IMR-90 (cell line): ENCODE measurements around the gene PNMA8B. TPM values are rescaled to one million over a fixed set of nuclear protein-coding genes. Genes with fewer than 3 reads are reported as not detected.

Experiments
- ATAC-seq: fragments of 200-7000 bp; cut with Tn5 transposase; 2 replicates; pipeline ENCODE4 v1.9.1; 2020; ENCODE audit warnings: low read depth, mild to moderate bottlenecking, moderate library complexity
- BruUV-seq: library from RNA; stranded (reverse); fragments of 400-500 nt; replicated peaks from 2 replicates; lab custom pipeline; 2021; lab: Mats Ljungman, UMichigan
- CTCF ChIA-PET: fragments of 300-600 bp; formaldehyde crosslinking; extraction: SDS; loops from one replicate; lab custom pipeline; 2021; ENCODE audit warnings: antibody characterized with exemption; lab: Yijun Ruan, JAX
- POLR2A ChIA-PET: fragments of 300-600 bp; sonication (Branson Sonifier 250); formaldehyde crosslinking; loops from one replicate; lab custom pipeline; 2022; ENCODE audit warnings: antibody characterized with exemption; ENCODE audit not compliant: unreplicated experiment; lab: Charles Lee
- DNase-seq: peaks from one replicate; pipeline ENCODE4 v3.0.0; 2013
- H2AFZ ChIP-seq: replicated peaks from 2 replicates; pipeline ENCODE3; 2013; ENCODE audit warnings: low read length, mild to moderate bottlenecking; ENCODE audit not compliant: poor library complexity
- H2AK5ac ChIP-seq: 2 replicates; pipeline ENCODE4 v1.6.1; 2013; ENCODE audit warnings: low read depth, low read length, inconsistent platforms
- H2AK9ac ChIP-seq: replicated peaks from 2 replicates; pipeline ENCODE3; 2013; ENCODE audit warnings: mild to moderate bottlenecking, low read depth, low read length, moderate library complexity; ENCODE audit not compliant: poor library complexity
- H2BK120ac ChIP-seq: 2 replicates; pipeline ENCODE4 v1.6.1; 2013; ENCODE audit warnings: low read depth, low read length, inconsistent platforms
- H2BK15ac ChIP-seq: 3 replicates; pipeline ENCODE4 v1.6.1; 2013; ENCODE audit warnings: low read depth, low read length, inconsistent platforms
- H2BK20ac ChIP-seq: 2 replicates; pipeline ENCODE4 v1.6.1; 2013; ENCODE audit warnings: low read depth, mild to moderate bottlenecking, inconsistent platforms, low read length, moderate library complexity
- H2BK5ac ChIP-seq: 2 replicates; pipeline ENCODE4 v1.6.1; 2013; ENCODE audit warnings: mild to moderate bottlenecking, low read depth, low read length, inconsistent platforms; ENCODE audit not compliant: poor library complexity, severe bottlenecking
- H3K14ac ChIP-seq: replicated peaks from 2 replicates; pipeline ENCODE4 v1.6.1; 2013; ENCODE audit warnings: low read depth, low read length, inconsistent platforms
- H3K18ac ChIP-seq: 2 replicates; pipeline ENCODE4 v1.6.1; 2013; ENCODE audit warnings: low read depth, low read length, control low read depth
- H3K23ac ChIP-seq: 2 replicates; pipeline ENCODE4 v1.6.1; 2013; ENCODE audit warnings: low read depth, low read length, inconsistent platforms
- H3K27ac ChIP-seq: 2 replicates; pipeline ENCODE4 v1.5.1; 2013; ENCODE audit warnings: mild to moderate bottlenecking, control low read depth, low read length; ENCODE audit not compliant: insufficient read depth
- H3K27me3 ChIP-seq: 2 replicates; pipeline ENCODE4 v1.6.1; 2013; ENCODE audit warnings: low read length; ENCODE audit not compliant: control insufficient read depth, insufficient read depth
- H3K36me3 ChIP-seq: 2 replicates; pipeline ENCODE4 v1.6.1; 2013; ENCODE audit warnings: low read length, mixed read lengths; ENCODE audit not compliant: control insufficient read depth, insufficient read depth
- H3K4ac ChIP-seq: 2 replicates; pipeline ENCODE4 v1.6.1; 2013; ENCODE audit warnings: low read depth, low read length, inconsistent platforms
- H3K4me1 ChIP-seq: 2 replicates; pipeline ENCODE4 v1.6.1; 2013; ENCODE audit warnings: low read length, mixed read lengths; ENCODE audit not compliant: control insufficient read depth, insufficient read depth
- H3K4me2 ChIP-seq: 2 replicates; pipeline ENCODE4 v1.6.1; 2013; ENCODE audit warnings: low read depth, mild to moderate bottlenecking, control low read depth, low read length, moderate library complexity
- H3K4me3 ChIP-seq: 2 replicates; pipeline ENCODE4 v1.5.1; 2013; ENCODE audit warnings: low read depth, mild to moderate bottlenecking, control low read depth, low read length, moderate library complexity; ENCODE audit not compliant: insufficient read depth
- H3K56ac ChIP-seq: 2 replicates; pipeline ENCODE4 v1.6.1; 2013; ENCODE audit warnings: low read length, inconsistent platforms; ENCODE audit not compliant: insufficient read depth; ENCODE audit errors: extremely low read depth
- H3K79me1 ChIP-seq, 2 experiments: 2 replicates each; pipeline ENCODE4 v1.6.1; 2013; ENCODE audit warnings: low read length in 2 of 2, inconsistent platforms in 1 of 2, low read depth in 1 of 2
- H3K9ac ChIP-seq: 2 replicates; pipeline ENCODE4 v1.6.1; 2013; ENCODE audit warnings: low read depth, low read length, control low read depth
- H3K9me1 ChIP-seq: 2 replicates; pipeline ENCODE4 v1.6.1; 2013; ENCODE audit warnings: low read length, inconsistent platforms; ENCODE audit not compliant: insufficient read depth
- H3K9me3 ChIP-seq: 2 replicates; pipeline ENCODE4 v1.6.1; 2013; ENCODE audit warnings: low read length; ENCODE audit not compliant: control insufficient read depth, insufficient read depth
- H4K20me1 ChIP-seq: 2 replicates; pipeline ENCODE4 v1.6.1; 2013; ENCODE audit warnings: low read length, inconsistent platforms; ENCODE audit not compliant: insufficient read depth
- H4K5ac ChIP-seq: 2 replicates; pipeline ENCODE4 v1.6.1; 2013; ENCODE audit warnings: mild to moderate bottlenecking, low read depth, low read length, control low read depth
- H4K8ac ChIP-seq, 2 experiments: 2 replicates each; pipeline ENCODE4 v1.6.1; 2013; ENCODE audit warnings: low read depth in 2 of 2, low read length in 2 of 2, control low read depth in 1 of 2, inconsistent platforms in 1 of 2
- H4K91ac ChIP-seq: 2 replicates; pipeline ENCODE4 v1.6.1; 2013; ENCODE audit warnings: low read depth, low read length, inconsistent platforms; ENCODE audit not compliant: insufficient read depth
- BHLHE40 ChIP-seq: fragments of 150-350 bp; IDR thresholded peaks from 2 replicates; pipeline ENCODE4 v1.6.1; 2016; ENCODE audit warnings: mild to moderate bottlenecking, low read depth, low read length
- CEBPB ChIP-seq: IDR thresholded peaks from 2 replicates; pipeline ENCODE4 v1.6.1; 2012; ENCODE audit warnings: low read depth, low read length, improper control_type of control experiment
- CHD1 ChIP-seq: IDR thresholded peaks from 2 replicates; pipeline ENCODE4 v1.6.1; 2012; ENCODE audit warnings: low read depth, low read length, improper control_type of control experiment
- CTCF ChIP-seq: conservative IDR thresholded peaks from 2 replicates; pipeline ENCODE4 v1.5.1; 2012; ENCODE audit warnings: mild to moderate bottlenecking, low read depth, low read length, improper control_type of control experiment
- FOS ChIP-seq: fragments of 150-350 bp; IDR thresholded peaks from 2 replicates; pipeline ENCODE4 v1.6.1; 2016; ENCODE audit warnings: low read depth, low read length
- MAFK ChIP-seq: IDR thresholded peaks from 2 replicates; pipeline ENCODE4 v1.6.1; 2012; ENCODE audit warnings: low read depth, low read length, improper control_type of control experiment
- MAZ ChIP-seq: IDR thresholded peaks from 2 replicates; pipeline ENCODE4 v1.6.1; 2012; ENCODE audit warnings: low read depth, mild to moderate bottlenecking, low read length, improper control_type of control experiment, moderate library complexity, borderline replicate concordance
- MXI1 ChIP-seq: IDR thresholded peaks from 2 replicates; pipeline ENCODE4 v1.6.1; 2012; ENCODE audit warnings: low read depth, mild to moderate bottlenecking, low read length, moderate library complexity, borderline replicate concordance
- NFE2L2 ChIP-seq: fragments of 150-350 bp; IDR thresholded peaks from 2 replicates; pipeline ENCODE4 v1.6.1; 2016; ENCODE audit warnings: low read depth, mild to moderate bottlenecking, low read length
- POLR2A ChIP-seq: IDR thresholded peaks from 2 replicates; pipeline ENCODE4 v1.6.1; 2012; ENCODE audit warnings: mild to moderate bottlenecking, low read depth, low read length
- RAD21 ChIP-seq: IDR thresholded peaks from 2 replicates; pipeline ENCODE4 v1.6.1; 2012; ENCODE audit warnings: low read length, improper control_type of control experiment
- RCOR1 ChIP-seq: IDR thresholded peaks from 2 replicates; pipeline ENCODE4 v1.6.1; 2012; ENCODE audit warnings: mild to moderate bottlenecking, low read length, improper control_type of control experiment; ENCODE audit not compliant: insufficient replicate concordance
- RFX5 ChIP-seq: IDR thresholded peaks from 2 replicates; pipeline ENCODE4 v1.8.0; 2012; ENCODE audit warnings: low read depth, mild to moderate bottlenecking, low read length, moderate library complexity
- SMC3 ChIP-seq: fragments of 150-350 bp; IDR thresholded peaks from 2 replicates; pipeline ENCODE4 v1.6.1; 2016; ENCODE audit warnings: low read depth, mild to moderate bottlenecking, antibody characterized with exemption, low read length, moderate library complexity
- WGBS, 2 experiments: methylation state at CpG; one replicate each; pipeline versions ENCODE4 v1.1.5 to v1.1.7; 2013; ENCODE audit warnings: missing lambda C conversion rate in 2 of 2; ENCODE audit not compliant: insufficient read length in 1 of 2; ENCODE audit errors: extremely low coverage in 2 of 2; 5-methylcytosine and 5-hydroxymethylcytosine counted together
- dilution Hi-C: fragments of 300-500 bp; cut with HindIII; formaldehyde crosslinking; loops from one replicate; pipeline ENCODE4 v1.14.3; 2018; ENCODE audit warnings: low sequenced_read_pairs; ENCODE audit not compliant: unreplicated experiment
- in situ Hi-C: fragments of 300-500 bp; cut with MboI; formaldehyde crosslinking; loops from 3 replicates; pipeline ENCODE4 v1.14.3; 2019; ENCODE audit warnings: low sequenced_read_pairs, inconsistent platforms, mixed read lengths
- intact Hi-C: fragments of 100-400 bp; cut with micrococcal nuclease; formaldehyde crosslinking; loops from 2 replicates; pipeline ENCODE4 v1.10.0; 2022
- polyA plus RNA-seq, 3 experiments: library from polyadenylated mRNA; depleted of rRNA; stranded (reverse); fragments of >200 nt; gene quantifications; 2 replicates each; pipeline ENCODE4 v1.2.3, GENCODE V29; 2012; ENCODE audit warnings: low replicate concordance in 1 of 3
- total RNA-seq: library from RNA; depleted of rRNA; stranded (reverse); fragments of >200 nt; gene quantifications from 2 replicates; pipeline ENCODE4 v1.2.3, GENCODE V29; 2012
- TF ChIP-seq, protein P1 (sequence below): fragments of 150-350 bp; IDR thresholded peaks from 2 replicates; pipeline ENCODE4 v1.6.1; 2016; ENCODE audit warnings: low read depth, mild to moderate bottlenecking, low read length, moderate library complexity, borderline replicate concordance
- TF ChIP-seq, protein P2 (sequence below): fragments of 150-350 bp; IDR thresholded peaks from 2 replicates; pipeline ENCODE4 v1.6.1; 2017; ENCODE audit warnings: mild to moderate bottlenecking, antibody characterized with exemption, low read length, low read depth

PNMA8B gene
- total and polyA plus RNA-seq, 2 of the 4 experiments (the other 2 are of a cell fraction): 0.12 to 0.18 TPM

DNA sequence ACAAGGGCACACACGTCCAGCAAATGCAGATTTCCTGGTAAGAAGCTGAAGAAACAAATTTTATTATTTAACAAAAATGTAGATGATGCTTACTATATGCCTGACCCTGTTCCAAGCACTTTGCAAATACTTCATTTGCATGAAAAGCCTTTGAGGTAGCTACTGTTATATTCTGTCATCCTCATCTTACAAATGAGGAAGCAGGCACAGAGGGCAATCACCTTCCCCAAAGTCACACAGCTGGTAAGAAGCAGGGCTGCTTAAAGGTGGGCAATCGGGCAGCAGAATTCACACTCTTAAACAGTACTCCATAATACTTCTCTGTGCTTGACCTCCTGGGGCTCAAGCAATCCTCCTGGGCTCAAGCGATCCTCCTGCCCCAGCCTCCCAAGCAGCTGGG lies 48.7 kb downstream of the PNMA8B start:
- H3K14ac ChIP-seq: no peak overlapping the region
- H4K20me1 ChIP-seq: no peaks in the 10 kb centered on the region
- H2BK20ac ChIP-seq: no peak overlapping the region
- CTCF ChIA-PET: no interaction called here
- H2BK120ac ChIP-seq: no peak overlapping the region
- no peak overlapping the region for H3K4ac ChIP-seq
- DNase-seq: no peak
- dilution Hi-C loops (no loop called here), intact Hi-C loops (no loop called here), in situ Hi-C loops (no loop called here)
- H3K9ac ChIP-seq: no peak overlapping the region
- no CpG with 5 or more reads among the region's 3 CpGs for WGBS, 2 experiments
- no peaks in the 10 kb centered on the region for H3K36me3 ChIP-seq
- no peak for TF ChIP-seq MAFK
- TF ChIP-seq FOS: no peak
- TF ChIP-seq RFX5: no peak
- no peak for TF ChIP-seq BHLHE40
- TF ChIP-seq RAD21: no peak
- no peak for TF ChIP-seq MXI1
- TF ChIP-seq CHD1: no peak
- no peak for TF ChIP-seq MAZ
- TF ChIP-seq, protein P1, sequence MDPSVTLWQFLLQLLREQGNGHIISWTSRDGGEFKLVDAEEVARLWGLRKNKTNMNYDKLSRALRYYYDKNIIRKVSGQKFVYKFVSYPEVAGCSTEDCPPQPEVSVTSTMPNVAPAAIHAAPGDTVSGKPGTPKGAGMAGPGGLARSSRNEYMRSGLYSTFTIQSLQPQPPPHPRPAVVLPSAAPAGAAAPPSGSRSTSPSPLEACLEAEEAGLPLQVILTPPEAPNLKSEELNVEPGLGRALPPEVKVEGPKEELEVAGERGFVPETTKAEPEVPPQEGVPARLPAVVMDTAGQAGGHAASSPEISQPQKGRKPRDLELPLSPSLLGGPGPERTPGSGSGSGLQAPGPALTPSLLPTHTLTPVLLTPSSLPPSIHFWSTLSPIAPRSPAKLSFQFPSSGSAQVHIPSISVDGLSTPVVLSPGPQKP: no peak
- no peak for TF ChIP-seq RCOR1
- no peak for TF ChIP-seq CTCF
- TF ChIP-seq SMC3: no peak
- no peak for TF ChIP-seq POLR2A
- TF ChIP-seq, protein P2, sequence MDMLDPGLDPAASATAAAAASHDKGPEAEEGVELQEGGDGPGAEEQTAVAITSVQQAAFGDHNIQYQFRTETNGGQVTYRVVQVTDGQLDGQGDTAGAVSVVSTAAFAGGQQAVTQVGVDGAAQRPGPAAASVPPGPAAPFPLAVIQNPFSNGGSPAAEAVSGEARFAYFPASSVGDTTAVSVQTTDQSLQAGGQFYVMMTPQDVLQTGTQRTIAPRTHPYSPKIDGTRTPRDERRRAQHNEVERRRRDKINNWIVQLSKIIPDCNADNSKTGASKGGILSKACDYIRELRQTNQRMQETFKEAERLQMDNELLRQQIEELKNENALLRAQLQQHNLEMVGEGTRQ: no peak
- TF ChIP-seq CEBPB: no peak
- no peak for TF ChIP-seq NFE2L2
- H3K27ac ChIP-seq: no peak overlapping the region
- H2AK5ac ChIP-seq: no peak overlapping the region
- no peaks in the 10 kb centered on the region for H3K79me1 ChIP-seq
- no peak overlapping the region for H3K56ac ChIP-seq
- 0 out of 2 replicates have a peak, but pooled peaks cover 2% of the 10 kb centered on the region for H3K9me1 ChIP-seq
- H2BK5ac ChIP-seq: no peak overlapping the region
- no peak overlapping the region for H2AK9ac ChIP-seq
- H3K9me3 ChIP-seq: peaks cover 6% of the 10 kb centered on the region
- no peak overlapping the region for H2BK15ac ChIP-seq
- peaks cover 8% of the 10 kb centered on the region for H3K27me3 ChIP-seq
- peaks cover 1% of the 10 kb centered on the region; the same call in 1 of the 2 replicates for H3K4me1 ChIP-seq
- no peak overlapping the region for H3K4me2 ChIP-seq
- POLR2A ChIA-PET: no interaction called here
- BruUV-seq: no TSS peak
- H3K18ac ChIP-seq: no peak overlapping the region
- no peak overlapping the region for H4K91ac ChIP-seq
- no peak for ATAC-seq
- H4K8ac ChIP-seq: no peak overlapping the region
- H2AFZ ChIP-seq: no peak overlapping the region
- H4K5ac ChIP-seq: no peak overlapping the region
- no peak overlapping the region for H3K4me3 ChIP-seq
- H3K23ac ChIP-seq: no peak overlapping the region
